NK-92 (cell line): ENCODE results near the gene ARHGEF28.

Experiments used
- DNase-seq: peaks from one replicate; lab custom pipeline; 2025; ENCODE audit not compliant: unreplicated experiment; lab: John Stamatoyannopoulos, UW

ARHGEF28 gene

GRCh38 chr5:73954381-73954780 is 328.4 kb downstream of the ARHGEF28 start:
- DNase-seq = no peak

- no peak for DNase-seq
These were observed 329.4 kb downstream of the ARHGEF28 start for GRCh38 chr5:73955271-73955846.

GRCh38 chr5:73957397-73958001 is 331.5 kb downstream of the ARHGEF28 start:
- DNase-seq = no peak

DNA sequence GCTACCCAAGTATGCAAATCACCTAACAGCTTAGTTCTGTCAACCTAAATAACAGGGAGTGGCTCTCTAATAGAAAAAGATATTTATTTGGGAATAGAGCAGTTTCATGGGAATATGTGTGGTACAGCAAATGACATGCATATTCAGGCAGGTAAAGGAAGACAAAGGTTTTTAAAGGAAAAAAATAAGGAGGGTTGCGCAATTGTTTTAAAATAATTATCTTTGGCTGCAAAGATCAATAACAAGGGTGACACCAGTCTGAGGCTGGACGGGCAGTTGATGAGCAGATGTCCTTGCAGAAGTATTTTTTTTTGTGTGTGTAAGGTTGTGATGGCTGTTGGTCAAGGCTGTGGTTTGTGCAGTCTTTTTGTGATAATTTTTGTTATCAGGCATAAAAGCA is 332.0 kb downstream of the ARHGEF28 start:
- DNase-seq = no peak

GRCh38 chr5:73960023-73960422 is 334.0 kb downstream of the ARHGEF28 start:
- no peak for DNase-seq

GRCh38 chr5:73960426-73960825 is 334.4 kb downstream of the ARHGEF28 start:
- no peak for DNase-seq

DNA sequence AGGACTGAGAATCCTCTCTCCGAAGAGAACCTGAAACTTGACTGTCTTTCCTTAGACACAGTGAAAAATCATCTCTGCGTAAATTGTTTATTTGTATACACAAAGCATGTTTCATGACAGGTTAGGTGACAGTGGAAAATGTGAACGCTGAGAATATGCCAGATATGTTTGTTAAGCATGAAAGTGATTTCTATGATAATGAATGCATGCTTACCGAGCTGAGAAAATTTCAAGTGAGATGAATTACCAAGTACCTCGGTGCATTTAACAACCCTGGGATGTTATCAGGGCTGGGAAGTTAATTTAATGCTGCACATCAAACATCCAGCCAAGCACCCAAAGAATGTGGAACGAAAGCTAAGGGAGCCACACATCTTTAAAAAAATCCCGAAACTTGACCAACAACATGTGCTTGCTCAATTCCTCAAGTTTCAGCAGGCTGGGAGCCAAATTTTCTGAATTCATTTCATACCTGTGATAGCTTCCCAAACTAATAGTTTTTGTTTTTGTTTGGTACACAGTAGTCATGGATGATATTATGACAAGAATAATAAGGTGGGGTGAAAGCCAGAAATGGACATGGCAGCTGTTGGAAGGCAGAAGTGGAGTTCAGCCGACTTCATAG is 336.9 kb downstream of the ARHGEF28 start:
- no peak for DNase-seq

DNA sequence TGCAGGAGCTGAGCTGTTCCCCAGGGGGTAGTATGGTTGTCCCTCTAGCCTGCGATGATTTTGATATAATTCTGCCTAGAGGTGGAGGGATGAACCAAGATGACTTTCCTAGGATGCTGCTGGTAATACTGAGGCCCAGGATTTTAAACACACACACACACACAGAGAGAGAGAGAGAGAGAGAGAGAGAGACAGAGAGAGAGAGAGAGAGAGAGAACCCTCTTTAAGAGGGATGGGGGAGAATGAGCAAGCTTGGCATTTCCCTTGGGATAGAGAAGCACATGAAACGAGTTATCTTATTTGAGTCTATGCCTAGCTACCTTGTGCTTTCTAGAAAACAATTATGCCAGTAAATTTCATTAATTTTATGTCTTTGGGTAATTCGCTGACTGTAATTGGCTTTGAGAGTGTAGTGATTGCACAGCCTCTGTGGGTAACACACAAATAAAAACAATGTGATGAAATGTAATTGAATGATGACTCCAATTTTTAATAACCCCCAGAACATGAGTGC is 338.4 kb downstream of the ARHGEF28 start:
- DNase-seq = no peak

DNA sequence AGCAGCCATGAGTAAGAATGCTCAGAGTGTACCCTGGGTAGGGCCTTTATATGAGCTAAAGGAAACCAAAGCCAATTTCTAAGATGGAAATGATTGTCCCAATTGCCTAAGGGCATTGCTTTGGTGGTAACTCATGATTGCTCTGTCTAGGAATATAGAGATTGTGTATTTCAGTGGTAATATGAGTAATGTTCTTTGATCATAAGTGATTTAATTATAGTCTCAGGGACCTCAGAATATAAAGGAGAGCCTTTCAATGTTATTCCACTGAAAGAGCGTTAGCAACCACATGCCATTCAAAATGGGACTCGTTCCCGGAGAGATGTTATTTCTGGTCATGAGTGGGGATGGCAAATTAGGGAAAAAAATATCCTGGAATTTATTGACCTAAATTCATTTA is 340.5 kb downstream of the ARHGEF28 start:
- DNase-seq = no peak

- no peak for DNase-seq
These were observed 341.4 kb downstream of the ARHGEF28 start for GRCh38 chr5:73967347-73967746.

- no peak for DNase-seq
These were observed 342.2 kb downstream of the ARHGEF28 start for GRCh38 chr5:73968246-73968645.

GRCh38 chr5:73968729-73969128 is 342.7 kb downstream of the ARHGEF28 start:
- no peak for DNase-seq

DNA sequence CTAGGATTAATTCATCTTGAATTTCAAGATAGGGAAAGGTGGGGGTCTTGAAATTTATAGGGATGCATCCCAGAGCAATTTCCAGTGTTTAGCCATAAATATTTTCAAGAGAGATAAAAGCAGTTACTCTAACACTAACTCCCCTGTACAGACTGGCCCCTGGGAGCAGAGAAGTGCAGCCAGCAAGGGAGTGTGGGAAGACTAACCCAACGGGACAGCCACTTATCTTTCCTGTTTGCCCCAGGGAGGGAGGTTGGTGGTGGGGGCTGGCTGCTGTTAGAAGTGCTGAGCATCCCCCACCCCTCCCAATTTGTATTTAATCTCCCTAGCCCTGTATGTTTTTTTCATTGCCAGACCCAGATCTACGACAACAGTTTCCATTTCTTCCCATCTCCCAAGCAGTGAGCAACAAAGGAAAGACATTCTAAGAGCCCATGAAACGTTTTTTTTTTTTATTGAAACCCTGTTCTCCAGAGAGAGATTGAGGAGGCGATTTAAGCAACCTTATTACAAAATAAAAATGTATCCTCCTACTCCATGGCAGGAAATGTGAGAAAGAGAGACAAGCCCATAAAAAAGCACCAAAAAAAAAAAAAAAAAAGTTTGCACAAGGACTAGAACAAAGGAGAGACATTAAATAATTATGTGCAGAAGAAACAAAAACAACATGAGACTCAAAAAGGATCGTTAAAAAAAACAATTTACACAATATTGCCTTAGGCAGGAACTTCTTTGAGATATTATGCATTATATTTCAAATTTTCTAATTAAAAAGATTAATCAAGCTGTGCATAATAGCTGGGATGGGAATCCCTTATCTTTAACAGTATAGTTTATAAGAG is 343.4 kb downstream of the ARHGEF28 start:
- DNase-seq = no peak

DNA sequence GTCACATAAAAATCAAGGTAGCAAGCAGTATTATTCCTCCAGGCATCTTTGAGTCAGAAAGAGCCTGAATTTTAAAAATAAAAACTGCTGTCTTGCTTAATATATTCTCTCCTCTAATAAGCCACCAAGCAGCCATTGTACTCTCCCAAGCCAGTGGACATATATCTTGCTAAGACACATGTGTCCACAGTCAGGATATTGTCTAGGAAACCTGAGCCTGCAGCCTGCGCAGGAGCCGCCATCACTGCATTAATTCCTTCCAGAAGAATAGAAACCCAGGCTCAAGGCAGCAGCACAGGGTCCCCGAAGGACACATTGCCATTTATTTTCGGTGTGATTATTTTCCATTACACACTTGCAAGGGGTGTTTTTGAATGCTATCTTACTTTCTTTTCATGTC is 345.3 kb downstream of the ARHGEF28 start:
- no peak for DNase-seq

- DNase-seq = no peak
These were observed 347.1 kb downstream of the ARHGEF28 start for GRCh38 chr5:73973135-73973534.

DNA sequence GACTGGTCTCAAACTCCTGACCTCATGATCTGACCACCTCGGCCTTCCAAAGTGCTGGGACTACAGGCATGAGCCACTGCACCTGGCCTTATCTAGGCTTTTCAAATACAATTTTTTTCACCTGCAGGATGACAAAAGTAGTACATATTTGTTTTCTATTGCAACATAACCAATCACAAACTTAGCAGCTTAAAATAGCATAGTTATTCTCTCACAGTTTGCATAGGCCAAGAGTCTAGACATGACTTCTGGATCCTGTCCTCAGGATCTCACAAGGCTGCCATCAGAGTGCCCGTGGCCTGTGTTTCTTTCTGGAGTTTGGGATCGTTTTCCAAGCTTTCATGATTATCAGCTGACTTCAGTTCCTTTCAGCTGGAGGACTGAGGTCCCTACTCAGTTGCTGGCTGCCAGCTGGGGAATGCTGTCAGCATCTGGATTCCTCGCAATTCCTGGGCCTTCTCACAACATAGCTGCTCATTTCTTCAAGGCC is 348.9 kb downstream of the ARHGEF28 start:
- DNase-seq = no peak

GRCh38 chr5:73975845-73976244 is 349.8 kb downstream of the ARHGEF28 start:
- DNase-seq = no peak

DNA sequence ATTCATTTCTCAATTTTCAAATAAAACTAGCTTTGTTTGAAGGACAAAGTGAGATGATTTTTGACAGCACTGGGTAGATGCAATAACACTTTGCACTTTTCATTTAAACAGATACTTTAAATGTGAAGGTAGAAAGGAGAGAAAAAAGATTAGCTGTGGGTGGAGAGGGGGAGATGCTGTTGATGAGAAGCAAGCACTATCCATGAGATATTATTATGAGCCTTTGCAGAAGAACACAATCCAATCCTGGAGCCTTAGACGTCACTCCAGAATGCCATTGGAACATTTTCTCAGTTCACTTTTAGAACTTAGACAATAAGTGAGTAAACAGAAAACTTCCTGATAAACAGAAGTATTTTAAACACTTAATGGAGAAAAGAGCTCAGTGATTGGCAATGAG is 351.1 kb downstream of the ARHGEF28 start:
- no peak for DNase-seq

DNA sequence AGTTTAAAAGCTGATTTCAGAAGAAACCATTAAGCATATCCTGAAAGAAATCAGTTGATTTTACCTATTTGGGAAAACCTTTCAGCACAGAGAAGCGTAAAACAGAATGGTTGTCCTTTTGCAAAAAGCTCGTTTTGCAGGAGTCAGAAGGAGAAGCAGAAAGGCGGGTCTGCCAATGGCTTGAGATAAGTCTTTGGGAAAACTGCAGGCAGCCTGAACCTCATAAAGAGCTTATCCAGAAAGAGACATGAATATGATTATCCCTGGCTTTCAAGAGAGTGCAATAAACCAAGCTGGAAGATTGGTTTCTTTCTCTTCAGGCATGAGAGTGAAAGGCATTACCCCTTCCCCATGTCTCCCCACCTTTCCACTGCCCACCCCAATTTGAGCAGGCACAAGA is 353.3 kb downstream of the ARHGEF28 start:
- DNase-seq = no peak

- no peak for DNase-seq
These were observed 355.7 kb downstream of the ARHGEF28 start for GRCh38 chr5:73981704-73982103.

- DNase-seq = no peak
These were observed 357.6 kb downstream of the ARHGEF28 start for GRCh38 chr5:73983644-73984043.
